Fibroblast of lung (primary cell): ENCODE data around the gene S100A12. TPM values are rescaled to one million over a fixed set of nuclear protein-coding genes. Genes with fewer than 3 reads are reported as not detected.

Experiments used
- DNase-seq, 2 donors: peaks; one replicate each; pipeline versions ENCODE4 v3.0.0 to v3.0.0-alpha.2; 2010; ENCODE audit warnings: low read depth in 2 of 2
- H2AFZ ChIP-seq: 2 replicates; pipeline ENCODE4 v1.5.1; 2012; ENCODE audit warnings: low read length, control low read depth, inconsistent platforms
- H3K27ac ChIP-seq: 2 replicates; pipeline ENCODE4 v1.5.1; 2011; ENCODE audit warnings: low read length, control low read depth; ENCODE audit not compliant: insufficient read depth
- H3K27me3 ChIP-seq: 2 replicates; pipeline ENCODE4 v1.5.1; 2011; ENCODE audit warnings: mild to moderate bottlenecking, low read length; ENCODE audit not compliant: control insufficient read depth, insufficient read depth
- H3K36me3 ChIP-seq: 2 replicates; pipeline ENCODE4 v1.5.1; 2011; ENCODE audit warnings: low read length; ENCODE audit not compliant: control insufficient read depth, insufficient read depth
- H3K4me1 ChIP-seq: 2 replicates; pipeline ENCODE4 v1.5.1; 2011; ENCODE audit warnings: low read length; ENCODE audit not compliant: control insufficient read depth, insufficient read depth; ENCODE audit errors: extremely low read depth
- H3K4me2 ChIP-seq: 2 replicates; pipeline ENCODE4 v1.5.1; 2011; ENCODE audit warnings: low read length, control low read depth; ENCODE audit not compliant: insufficient read depth; ENCODE audit errors: extremely low read depth
- H3K4me3 ChIP-seq, 4 experiments: fragments of 200-600 bp in 1 of 4; sonication (generic) in 1 of 4; replicated peaks in 1 of 4; 2 replicates each; pipeline ENCODE4 v1.5.1; 2011 to 2016; ENCODE audit warnings: low read length in 4 of 4, low read depth in 3 of 4, mild to moderate bottlenecking in 3 of 4, control low read depth in 2 of 4, inconsistent platforms in 1 of 4, mixed read lengths in 1 of 4; ENCODE audit not compliant: insufficient read depth in 1 of 4; ENCODE audit errors: control extremely low read depth in 1 of 4
- H3K79me2 ChIP-seq: 2 replicates; pipeline ENCODE4 v1.5.1; 2012; ENCODE audit warnings: mild to moderate bottlenecking, low read length, inconsistent platforms; ENCODE audit not compliant: control insufficient read depth, insufficient read depth
- H3K9ac ChIP-seq: 2 replicates; pipeline ENCODE4 v1.5.1; 2011; ENCODE audit warnings: mild to moderate bottlenecking, low read length, control low read depth; ENCODE audit not compliant: insufficient read depth
- H3K9me3 ChIP-seq: 2 replicates; pipeline ENCODE4 v1.5.1; 2012; ENCODE audit warnings: low read depth, low read length; ENCODE audit not compliant: control insufficient read depth, insufficient read depth
- H4K20me1 ChIP-seq: 2 replicates; pipeline ENCODE4 v1.5.1; 2011; ENCODE audit warnings: low read length; ENCODE audit not compliant: control insufficient read depth, insufficient read depth; ENCODE audit errors: extremely low read depth
- EZH2 ChIP-seq: IDR thresholded peaks from 2 replicates; pipeline ENCODE4 v1.5.1; 2012; ENCODE audit warnings: low read length, control low read depth, mild to moderate bottlenecking; ENCODE audit errors: missing control alignments
- polyA plus RNA-seq, 2 donors: library from polyadenylated mRNA; depleted of rRNA in 1 of 2; stranded (reverse) in 1 of 2; unstranded in 1 of 2; fragments of >200 nt; gene quantifications; 2 replicates each; pipeline ENCODE4 v1.2.1, GENCODE V29; 2011 to 2012; ENCODE audit warnings: missing spikeins in 1 of 2
- total RNA-seq: library from RNA; depleted of rRNA; stranded (reverse); fragments of >200 nt; gene quantifications from 2 replicates; pipeline ENCODE4 v1.2.1, GENCODE V29; 2014
- TF ChIP-seq, protein P1 (sequence below), 2 donors: IDR thresholded peaks in 1 of 2; conservative IDR thresholded peaks in 1 of 2; 1 replicate in 1 of 2; 2 replicates in 1 of 2; pipeline ENCODE4 v1.5.1; 2011 to 2012; ENCODE audit warnings: low read length in 2 of 2, control low read depth in 1 of 2, inconsistent platforms in 1 of 2, low read depth in 1 of 2, mild to moderate bottlenecking in 1 of 2

The S100A12 gene
- total and polyA plus RNA-seq, 2 donors (not counting 1 experiment from before 2014, with no cell fraction given), result not detected

DNA sequence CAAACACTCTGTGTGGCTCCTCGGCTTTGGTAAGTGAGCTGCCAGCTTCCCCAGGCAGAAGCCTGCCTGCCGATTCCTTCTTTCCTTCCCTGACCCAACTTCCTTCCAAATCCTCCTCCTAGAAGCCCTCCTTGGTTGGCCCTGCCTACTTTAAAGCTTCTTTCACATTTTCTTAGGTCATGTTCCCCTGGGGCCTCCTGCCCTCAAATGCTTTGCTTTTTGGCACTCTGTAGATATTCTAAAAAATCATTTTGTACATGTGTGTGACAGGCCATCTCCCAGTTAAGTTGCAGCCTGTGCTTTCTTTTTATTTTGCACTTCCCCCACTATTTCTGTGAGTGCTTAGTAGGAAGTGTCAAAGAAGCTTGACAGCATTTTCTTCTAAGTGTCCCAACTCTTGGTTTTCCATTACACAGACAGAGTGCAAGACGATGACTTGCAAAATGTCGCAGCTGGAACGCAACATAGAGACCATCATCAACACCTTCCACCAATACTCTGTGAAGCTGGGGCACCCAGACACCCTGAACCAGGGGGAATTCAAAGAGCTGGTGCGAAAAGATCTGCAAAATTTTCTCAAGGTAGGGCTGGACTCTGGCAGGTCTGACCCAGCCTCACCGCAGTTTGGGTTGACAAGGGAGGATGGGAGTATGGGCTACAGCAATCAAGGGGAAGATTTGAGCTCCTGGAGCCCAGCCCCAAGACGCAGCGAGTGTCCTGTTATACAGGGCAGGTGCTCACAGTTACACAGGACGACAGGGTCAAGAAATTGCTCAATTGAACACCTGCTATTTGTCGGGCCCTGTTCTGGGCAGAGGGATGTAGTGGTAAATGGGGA, 17.3 kb downstream of the S100A12 start, which contains the start of gene S100A9:
S100A9 (plus strand) TSS at position 2 of the 838 bp plus-strand sequence; CDS start at position 432, 430 bp downstream.
- H4K20me1 ChIP-seq, result no peaks in the 10 kb centered on the region

GRCh38 chr1:153357076-153357852, 18.2 kb downstream of the S100A12 start:
- Histone ChIP-seq H3K9ac (no peak overlapping the region), H2AFZ (no peak overlapping the region), H3K9me3 (no peaks in the 10 kb centered on the region), H3K27me3 (peaks cover 2% of the 10 kb centered on the region), H3K4me1 (no peaks in the 10 kb centered on the region), H3K4me2 (no peak overlapping the region), H3K4me3 (no peak overlapping the region), H3K36me3 (no peaks in the 10 kb centered on the region), H3K79me2 (no peaks in the 10 kb centered on the region), H4K20me1 (no peaks in the 10 kb centered on the region), H3K27ac (no peak overlapping the region)
- no peak for DNase-seq
- TF ChIP-seq, protein P1, sequence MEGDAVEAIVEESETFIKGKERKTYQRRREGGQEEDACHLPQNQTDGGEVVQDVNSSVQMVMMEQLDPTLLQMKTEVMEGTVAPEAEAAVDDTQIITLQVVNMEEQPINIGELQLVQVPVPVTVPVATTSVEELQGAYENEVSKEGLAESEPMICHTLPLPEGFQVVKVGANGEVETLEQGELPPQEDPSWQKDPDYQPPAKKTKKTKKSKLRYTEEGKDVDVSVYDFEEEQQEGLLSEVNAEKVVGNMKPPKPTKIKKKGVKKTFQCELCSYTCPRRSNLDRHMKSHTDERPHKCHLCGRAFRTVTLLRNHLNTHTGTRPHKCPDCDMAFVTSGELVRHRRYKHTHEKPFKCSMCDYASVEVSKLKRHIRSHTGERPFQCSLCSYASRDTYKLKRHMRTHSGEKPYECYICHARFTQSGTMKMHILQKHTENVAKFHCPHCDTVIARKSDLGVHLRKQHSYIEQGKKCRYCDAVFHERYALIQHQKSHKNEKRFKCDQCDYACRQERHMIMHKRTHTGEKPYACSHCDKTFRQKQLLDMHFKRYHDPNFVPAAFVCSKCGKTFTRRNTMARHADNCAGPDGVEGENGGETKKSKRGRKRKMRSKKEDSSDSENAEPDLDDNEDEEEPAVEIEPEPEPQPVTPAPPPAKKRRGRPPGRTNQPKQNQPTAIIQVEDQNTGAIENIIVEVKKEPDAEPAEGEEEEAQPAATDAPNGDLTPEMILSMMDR (conservative IDR thresholded peaks at IDR 0.05 in 1 of 2, IDR thresholded peaks at IDR 0.05 in 1 of 2; ENCODE audit: low read depth in 1 of 2, low read length in 2 of 2), result no peak
- no peak for TF ChIP-seq EZH2

More for the DNA sequence above, 17.3 kb downstream of the S100A12 start, which contains the start of gene S100A9:
- Histone ChIP-seq H3K27me3 (peaks cover 2% of the 10 kb centered on the region), H3K4me1 (no peaks in the 10 kb centered on the region), H3K9ac (no peak within 1 kb of the TSS), H3K9me3 (no peaks in the 10 kb centered on the region), H3K79me2 (no peaks in the 10 kb centered on the region), H3K4me2 (no peak within 1 kb of the TSS), H2AFZ (no peak within 1 kb of the TSS), H3K4me3 (no peak within 1 kb of the TSS), H3K27ac (no peak within 1 kb of the TSS), H3K36me3 (no peaks in the 10 kb centered on the region)
- DNase-seq, result no peak
- TF ChIP-seq, protein P1 (conservative IDR thresholded peaks at IDR 0.05 in 1 of 2, IDR thresholded peaks at IDR 0.05 in 1 of 2; ENCODE audit: low read depth in 1 of 2, low read length in 2 of 2), result no peak
- no peak for TF ChIP-seq EZH2
